Cardiac fibroblast (primary cell): ENCODE data around the gene ANKRD34B.
"Not testable (repeated sequence)": the region's sequence is repeated elsewhere in the genome, so short reads cannot be mapped to it uniquely, and the experiment has no call there.

Experiments used
- DNase-seq, 2 donors: peaks; one replicate each; pipeline versions ENCODE4 v3.0.0 to v3.0.0-alpha.2; 2010; ENCODE audit warnings: low read depth in 2 of 2
- H3K4me3 ChIP-seq, 2 donors: replicated peaks in 1 of 2; 1 replicate in 1 of 2; 2 replicates in 1 of 2; pipeline ENCODE4 v1.5.1; 2011; ENCODE audit warnings: low read depth in 2 of 2, low read length in 2 of 2, mild to moderate bottlenecking in 2 of 2, moderate library complexity in 1 of 2
- TF ChIP-seq, protein P1 (sequence below): IDR thresholded peaks from one replicate; pipeline ENCODE4 v1.5.1; 2011; ENCODE audit warnings: low read depth, mild to moderate bottlenecking, low read length, inconsistent platforms

ANKRD34B gene

DNA sequence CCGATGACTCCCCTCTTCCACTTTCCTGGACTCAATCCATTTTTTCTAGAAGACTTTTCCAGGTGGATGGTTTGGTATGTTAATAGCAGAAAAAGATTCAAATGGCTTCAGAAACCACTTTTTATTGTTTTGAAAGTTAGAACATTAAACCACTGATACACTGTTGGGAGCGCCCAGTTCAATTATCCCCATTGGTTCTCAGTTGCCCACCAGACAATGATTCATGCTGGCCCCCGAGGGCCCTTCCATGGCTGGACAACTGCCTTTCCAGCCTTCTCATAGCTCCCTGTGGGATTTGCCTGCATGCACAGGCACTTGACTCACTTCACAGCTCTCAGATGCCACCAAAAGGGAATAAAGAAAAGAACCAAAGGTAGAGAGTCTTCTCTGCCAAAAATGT lies 21.3 kb upstream of the ANKRD34B start:
- no peak overlapping the region for H3K4me3 ChIP-seq
- peak in 1 of 2 donors; percentile 67 for DNase-seq
- TF ChIP-seq, protein P1, sequence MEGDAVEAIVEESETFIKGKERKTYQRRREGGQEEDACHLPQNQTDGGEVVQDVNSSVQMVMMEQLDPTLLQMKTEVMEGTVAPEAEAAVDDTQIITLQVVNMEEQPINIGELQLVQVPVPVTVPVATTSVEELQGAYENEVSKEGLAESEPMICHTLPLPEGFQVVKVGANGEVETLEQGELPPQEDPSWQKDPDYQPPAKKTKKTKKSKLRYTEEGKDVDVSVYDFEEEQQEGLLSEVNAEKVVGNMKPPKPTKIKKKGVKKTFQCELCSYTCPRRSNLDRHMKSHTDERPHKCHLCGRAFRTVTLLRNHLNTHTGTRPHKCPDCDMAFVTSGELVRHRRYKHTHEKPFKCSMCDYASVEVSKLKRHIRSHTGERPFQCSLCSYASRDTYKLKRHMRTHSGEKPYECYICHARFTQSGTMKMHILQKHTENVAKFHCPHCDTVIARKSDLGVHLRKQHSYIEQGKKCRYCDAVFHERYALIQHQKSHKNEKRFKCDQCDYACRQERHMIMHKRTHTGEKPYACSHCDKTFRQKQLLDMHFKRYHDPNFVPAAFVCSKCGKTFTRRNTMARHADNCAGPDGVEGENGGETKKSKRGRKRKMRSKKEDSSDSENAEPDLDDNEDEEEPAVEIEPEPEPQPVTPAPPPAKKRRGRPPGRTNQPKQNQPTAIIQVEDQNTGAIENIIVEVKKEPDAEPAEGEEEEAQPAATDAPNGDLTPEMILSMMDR = no peak

DNA sequence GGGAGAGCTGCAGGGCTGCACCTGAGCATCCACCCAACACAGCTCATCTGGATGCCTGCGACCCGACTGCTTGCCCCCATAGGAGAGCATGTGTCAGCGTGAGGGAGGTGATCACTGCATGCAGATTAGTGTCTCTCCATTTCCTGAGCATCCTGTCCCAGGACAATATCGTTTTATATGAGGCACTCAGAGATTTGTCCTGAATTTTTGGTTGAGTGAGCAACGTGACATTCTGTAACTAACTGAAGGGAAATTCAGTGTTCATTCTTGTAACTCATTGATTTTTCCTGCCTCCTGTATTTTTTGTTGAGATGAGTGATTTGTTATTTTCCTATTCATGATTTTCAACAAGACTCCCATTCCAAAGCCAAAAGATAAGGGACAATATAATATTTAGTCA lies 20.7 kb upstream of the ANKRD34B start:
- DNase-seq = no peak
- no peak overlapping the region for H3K4me3 ChIP-seq
- TF ChIP-seq, protein P1 = no peak

DNA sequence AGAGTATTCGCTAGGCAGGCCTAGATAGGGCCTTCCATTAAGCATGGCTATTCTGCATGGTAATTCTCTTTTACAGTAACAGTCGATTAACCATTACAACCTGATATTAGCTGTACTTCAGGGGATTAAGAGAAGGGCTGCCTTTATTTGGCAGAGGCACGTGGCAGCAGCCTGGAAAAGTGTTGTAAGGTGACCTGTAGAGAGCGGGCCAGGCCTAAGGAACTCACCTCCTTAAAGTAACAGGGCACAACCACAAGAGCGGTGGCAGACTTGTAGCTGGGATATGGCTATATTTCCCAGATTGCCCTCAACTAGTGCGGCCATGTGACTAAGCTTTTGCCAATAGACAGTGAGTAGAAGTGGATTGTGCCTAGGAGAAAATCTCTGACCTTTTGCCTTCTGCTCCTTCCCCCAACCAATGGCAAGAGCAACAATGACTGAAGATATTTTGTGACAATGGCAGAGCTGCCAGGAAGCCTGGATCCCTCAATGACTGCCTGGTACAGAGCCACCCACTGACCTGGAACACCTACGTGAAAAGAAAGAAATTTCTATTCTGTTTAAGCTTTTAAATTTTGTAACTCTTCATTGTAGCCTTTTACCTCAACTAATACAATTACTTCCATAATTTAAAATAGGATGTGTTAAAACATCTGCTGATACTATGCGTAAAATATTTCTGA lies 18.9 kb upstream of the ANKRD34B start:
- TF ChIP-seq, protein P1 = no peak
- no peak for DNase-seq
- no peak overlapping the region for H3K4me3 ChIP-seq

DNA sequence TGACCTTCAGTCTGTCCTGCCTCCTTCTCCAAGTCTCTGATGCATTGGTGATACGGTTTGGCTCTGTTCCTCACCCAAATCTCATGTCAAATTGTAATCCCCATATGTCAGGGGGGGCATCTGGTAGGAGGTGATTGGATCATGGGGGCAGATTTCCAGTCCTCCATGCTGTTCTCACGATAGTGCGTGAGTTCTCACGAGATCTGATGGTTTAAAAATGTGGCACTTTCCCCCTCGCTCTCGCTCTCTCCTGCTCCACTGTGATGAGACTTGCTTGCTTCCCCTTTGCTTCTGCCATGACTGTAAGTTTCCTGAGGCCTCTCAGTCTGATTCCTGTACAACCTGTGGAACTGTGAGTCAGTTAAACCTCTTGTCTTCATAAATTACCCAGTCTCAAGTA lies 14.7 kb upstream of the ANKRD34B start:
- TF ChIP-seq, protein P1 = no peak
- no peak for DNase-seq

DNA sequence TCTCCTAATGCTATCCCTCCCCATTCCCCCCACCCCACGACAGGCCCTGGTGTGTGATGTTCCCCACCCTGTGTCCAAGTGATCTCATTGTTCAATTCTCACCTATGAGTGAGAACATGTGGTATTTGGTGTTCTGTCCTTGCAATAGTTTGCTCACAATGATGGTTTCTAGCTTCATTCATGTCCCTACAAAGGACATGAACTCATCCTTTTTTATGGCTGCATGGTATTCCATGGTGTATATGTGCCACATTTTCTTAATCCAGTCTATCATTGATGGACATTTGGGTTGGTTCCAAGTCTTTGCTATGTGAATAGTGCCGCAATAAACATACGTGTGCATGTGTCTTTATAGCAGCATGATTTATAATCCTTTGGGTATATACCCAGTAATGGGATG lies 10.2 kb upstream of the ANKRD34B start:
- H3K4me3 ChIP-seq, DNase-seq: not testable (repeated sequence)

More for the DNA sequence above, 14.7 kb upstream of the ANKRD34B start:
- no peak overlapping the region for H3K4me3 ChIP-seq

DNA sequence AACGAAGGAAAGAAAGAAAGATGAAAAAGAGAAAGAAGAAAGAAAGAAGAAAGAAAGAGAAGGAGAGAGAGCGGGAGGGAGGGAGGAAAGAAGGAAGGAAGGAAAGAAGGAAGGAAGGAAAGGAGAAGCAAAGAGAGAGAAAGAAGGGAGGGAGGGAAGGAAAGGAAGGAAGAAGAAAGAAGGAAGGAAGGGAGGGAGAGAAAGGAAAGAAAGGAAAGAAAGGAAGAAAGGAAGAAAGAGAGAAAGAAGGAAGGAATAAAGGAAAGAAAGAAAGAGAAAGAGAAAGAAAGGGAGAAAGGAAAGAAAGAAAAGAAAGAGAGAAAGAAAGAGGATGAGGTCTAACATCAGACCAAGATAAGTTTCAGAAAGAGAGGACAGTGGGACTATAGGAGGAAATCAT lies 9.0 kb upstream of the ANKRD34B start:
- TF ChIP-seq, protein P1 = no peak
- no peak overlapping the region for H3K4me3 ChIP-seq
- no peak for DNase-seq

DNA sequence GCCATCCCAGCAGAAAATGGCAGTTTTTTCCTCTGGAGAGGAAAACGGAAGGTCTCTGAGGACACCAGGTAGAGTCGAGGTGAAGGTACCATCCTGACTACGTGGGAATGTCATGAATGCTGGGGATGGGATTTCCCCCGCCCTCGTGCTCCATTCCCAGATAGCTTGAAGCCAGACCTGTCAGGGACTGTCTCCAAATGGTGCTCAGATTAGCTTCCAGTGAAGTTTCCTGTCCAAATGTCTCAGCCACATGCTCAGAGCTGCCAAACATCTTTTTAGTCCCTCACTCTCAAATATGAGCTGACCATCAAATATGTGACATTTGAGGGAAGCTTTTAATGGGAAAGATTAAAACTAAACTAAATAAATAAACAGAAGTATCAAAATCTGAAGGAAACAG lies 7.6 kb upstream of the ANKRD34B start:
- DNase-seq = no peak
- H3K4me3 ChIP-seq = no peak overlapping the region
- TF ChIP-seq, protein P1 = no peak
